HL-60/S4 treated with phorbol 12-myristate 13-acetate at 8.2 ng/mL for 4 days and 3 days (cell line): ENCODE measurements around the gene MNT.

Experiments used
- in situ Hi-C: fragments of 300-500 bp; cut with MboI; formaldehyde crosslinking; loops from 2 replicates; pipeline ENCODE4 v1.15.0; 2022; ENCODE audit warnings: low sequenced_read_pairs

MNT gene

DNA sequence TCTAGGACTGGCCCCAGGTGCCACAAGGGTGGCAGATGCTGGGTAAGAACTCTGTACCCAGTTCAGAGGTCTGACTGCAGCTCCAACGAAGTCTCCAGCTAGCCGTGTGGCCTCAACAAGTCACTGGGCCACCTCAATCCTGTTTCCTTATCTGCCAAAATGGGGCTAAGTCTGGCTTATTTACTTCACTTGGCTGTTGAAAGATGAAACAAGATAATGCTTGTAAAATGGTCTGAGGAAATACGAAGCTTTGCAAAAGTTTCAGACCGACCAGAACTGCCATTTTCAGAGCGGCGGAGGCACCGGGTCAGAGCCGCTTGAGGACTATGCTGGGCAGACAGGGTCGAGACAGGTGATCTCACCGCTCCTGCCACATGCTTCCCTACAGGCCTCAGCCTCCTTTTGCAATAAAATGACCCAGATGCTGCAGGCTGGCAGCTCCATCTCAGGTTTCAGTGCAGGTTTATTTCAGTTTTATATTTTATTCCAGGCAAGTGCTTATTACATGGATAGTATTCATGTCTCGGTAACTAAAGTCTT is 17.2 kb downstream of the MNT start:
- in situ Hi-C loops = no loop called here

DNA sequence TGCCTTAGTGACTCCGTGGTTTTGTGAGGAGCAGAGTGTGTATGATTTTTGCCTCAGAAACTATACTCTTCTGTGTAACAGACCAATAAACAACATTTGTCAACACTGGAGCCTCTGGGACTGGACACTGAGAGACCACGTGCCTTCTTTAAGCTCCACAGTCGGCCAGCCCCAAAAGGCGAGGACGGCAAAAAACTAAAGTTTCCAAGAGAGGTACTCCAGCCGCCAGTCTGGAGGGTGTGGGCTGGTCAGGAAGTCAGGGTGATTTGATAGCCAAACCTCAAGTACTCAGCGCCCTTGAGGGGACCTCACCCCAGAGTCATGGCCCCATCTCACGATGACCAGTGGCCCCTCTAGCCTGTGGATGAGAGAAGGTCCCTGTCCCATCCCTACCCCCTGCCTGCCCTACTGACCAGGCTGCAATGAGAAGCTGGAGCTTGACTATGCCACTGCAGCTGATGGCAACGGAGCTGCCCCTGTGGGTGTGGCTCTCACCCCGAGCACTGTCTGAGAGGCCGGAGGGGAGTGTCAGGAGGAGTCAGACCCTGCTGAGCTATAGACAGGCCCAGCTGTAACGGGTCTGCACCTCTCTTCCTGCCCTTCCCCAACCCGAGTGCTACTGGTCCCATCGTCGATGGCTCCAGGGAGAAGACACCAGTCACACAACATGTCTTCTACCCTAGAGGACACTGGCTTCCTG is 19.8 kb downstream of the MNT start:
- in situ Hi-C loops = no loop called here

DNA sequence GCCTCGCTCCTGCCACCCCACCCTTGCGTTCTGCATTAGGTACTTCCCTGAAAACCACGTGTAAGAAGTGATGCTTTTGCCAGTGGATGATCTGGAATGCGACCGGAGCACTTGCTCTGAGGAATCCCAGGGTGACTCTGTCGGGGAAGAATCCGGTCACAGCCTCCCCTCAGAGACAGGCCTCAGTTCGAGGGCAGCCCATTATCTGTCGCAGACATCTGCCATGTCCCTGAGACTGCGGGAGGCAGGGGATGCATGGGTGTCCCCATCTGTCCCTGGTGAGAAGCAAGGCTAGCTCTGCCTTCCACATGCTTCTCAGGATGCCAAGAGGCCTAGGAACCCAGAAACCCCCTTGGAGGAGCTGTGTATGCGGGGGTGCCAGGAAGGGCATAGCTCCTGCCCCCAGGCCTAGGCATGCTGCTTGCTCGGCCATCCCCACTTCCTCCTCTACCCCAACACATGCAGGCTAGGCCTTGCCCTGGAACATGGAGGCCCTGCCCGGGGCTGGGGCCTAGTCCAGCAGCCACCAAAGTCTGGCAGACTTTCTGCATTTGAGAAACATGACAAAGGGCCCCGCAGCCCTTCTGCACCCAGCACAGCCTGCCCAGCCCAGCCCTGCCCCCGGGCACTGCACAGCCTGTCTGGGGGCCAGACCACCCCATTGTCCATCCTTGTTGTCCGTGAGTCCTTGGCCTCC is 20.5 kb downstream of the MNT start:
- in situ Hi-C loops = no loop called here

DNA sequence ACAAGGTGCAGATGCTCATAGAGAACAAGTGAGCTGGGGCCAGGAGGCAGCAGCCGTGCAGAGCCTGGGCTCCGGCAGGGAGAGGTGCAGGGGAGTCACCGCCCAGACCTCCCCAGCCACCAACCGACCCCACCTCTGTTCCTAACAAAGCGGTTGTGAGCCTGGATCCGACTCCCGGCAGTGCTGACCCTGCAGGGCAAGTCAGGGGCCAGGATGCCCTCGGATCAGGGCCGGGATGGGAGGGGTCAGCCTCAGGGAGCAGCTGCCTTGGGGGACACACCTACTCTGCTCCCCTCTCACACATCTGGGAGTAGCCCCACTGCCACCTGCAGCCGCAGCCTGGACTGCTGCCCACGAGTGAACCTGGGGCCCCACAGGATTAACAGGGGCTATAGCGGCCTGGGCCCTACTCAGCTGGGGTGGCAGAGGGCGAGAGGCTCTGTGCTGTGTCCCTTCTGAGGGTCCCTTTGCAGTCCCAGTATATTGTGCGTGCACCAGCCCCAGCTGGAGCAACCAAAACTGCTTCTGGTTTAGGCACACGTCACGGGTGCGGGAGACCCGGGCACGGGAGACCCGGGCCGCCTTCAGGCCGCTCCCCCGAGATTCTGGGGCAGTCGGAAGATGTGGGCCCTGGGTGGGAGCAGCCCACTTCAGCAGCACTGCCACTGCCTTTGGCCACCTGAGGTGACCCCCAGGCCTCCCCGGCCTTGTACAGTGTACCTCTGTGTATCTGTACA is 21.2 kb downstream of the MNT start:
- in situ Hi-C loops = loop anchor here (10.0 kb wide), 1 partner anchor 45 kb away; no protein-coding TSS in a partner anchor

DNA sequence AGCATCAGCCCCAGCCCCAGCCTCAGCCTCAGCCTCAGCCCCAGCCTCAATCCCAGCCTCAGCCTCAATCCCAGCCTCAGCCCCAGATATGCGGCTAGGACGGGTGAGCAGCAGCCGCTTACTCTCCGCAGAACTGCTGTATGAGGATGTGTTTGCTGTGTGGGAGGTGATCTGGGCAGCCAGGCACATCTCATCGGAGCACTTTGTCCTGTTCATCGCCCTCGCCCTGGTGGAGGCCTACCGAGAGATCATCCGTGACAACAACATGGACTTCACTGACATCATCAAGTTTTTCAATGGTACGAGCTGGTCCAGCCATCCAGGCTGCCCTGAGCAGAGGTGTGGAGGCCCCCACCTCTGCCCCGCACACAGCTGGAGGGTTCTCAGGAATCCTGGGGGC is 22.0 kb downstream of the MNT start:
- in situ Hi-C loops = loop anchor here (10.0 kb wide), 1 partner anchor 46 kb away; no protein-coding TSS in a partner anchor

DNA sequence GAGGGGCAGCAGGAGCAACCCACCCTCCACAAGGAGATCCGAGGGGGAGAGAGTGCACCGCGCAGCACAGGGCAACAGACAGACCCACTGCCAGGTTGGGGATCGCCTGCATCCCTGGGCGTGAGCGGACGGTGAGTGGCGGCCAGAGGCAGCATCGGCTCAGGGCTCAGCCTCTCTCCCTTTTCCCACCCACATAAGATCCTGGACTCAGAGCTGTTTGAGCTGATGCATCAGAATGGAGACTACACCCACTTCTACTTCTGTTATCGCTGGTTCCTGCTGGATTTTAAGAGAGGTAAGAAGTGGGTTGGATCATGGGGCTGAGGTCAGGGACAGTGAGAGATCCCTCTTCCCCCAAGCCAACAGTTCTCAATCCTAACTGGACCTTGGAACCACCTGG is 23.2 kb downstream of the MNT start:
- in situ Hi-C loops = loop anchor here (10.0 kb wide), 1 partner anchor 47 kb away; no protein-coding TSS in a partner anchor

DNA sequence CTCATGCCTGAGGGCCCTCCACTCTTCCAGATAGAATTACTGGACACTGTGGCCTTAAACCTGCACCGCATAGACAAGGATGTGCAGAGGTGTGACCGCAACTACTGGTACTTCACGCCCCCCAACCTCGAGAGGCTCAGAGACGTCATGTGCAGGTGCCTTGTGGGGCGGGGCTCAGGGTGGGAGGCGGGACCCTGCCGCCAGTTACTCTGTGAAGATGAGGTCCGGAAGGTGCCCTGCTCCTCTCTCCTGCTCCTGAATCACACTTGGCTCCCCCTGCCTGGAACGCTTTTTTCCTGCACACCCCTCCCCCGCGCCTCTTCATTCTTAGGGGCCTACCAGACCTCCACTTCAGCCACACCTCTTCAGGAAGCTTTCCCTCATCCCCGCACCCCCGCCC is 24.8 kb downstream of the MNT start:
- in situ Hi-C loops = loop anchor here (10.0 kb wide), 1 partner anchor 49 kb away; no protein-coding TSS in a partner anchor

DNA sequence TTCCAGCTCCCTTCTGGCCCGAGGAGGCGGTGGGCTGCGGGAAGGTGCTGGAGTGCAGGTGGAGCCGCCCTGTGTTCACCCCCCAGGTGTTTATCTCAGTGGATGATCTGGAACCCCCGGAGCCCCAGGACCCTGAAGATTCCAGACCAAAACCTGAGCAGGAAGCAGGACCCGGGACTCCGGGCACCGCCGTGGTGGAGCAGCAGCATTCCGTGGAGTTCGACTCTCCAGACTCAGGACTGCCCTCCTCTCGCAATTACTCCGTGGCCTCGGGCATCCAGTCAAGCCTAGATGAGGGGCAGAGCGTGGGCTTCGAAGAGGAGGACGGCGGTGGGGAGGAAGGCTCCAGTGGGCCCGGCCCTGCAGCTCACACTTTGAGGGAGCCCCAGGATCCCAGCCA is 25.5 kb downstream of the MNT start:
- in situ Hi-C loops = loop anchor here (10.0 kb wide), 1 partner anchor 49 kb away; no protein-coding TSS in a partner anchor

DNA sequence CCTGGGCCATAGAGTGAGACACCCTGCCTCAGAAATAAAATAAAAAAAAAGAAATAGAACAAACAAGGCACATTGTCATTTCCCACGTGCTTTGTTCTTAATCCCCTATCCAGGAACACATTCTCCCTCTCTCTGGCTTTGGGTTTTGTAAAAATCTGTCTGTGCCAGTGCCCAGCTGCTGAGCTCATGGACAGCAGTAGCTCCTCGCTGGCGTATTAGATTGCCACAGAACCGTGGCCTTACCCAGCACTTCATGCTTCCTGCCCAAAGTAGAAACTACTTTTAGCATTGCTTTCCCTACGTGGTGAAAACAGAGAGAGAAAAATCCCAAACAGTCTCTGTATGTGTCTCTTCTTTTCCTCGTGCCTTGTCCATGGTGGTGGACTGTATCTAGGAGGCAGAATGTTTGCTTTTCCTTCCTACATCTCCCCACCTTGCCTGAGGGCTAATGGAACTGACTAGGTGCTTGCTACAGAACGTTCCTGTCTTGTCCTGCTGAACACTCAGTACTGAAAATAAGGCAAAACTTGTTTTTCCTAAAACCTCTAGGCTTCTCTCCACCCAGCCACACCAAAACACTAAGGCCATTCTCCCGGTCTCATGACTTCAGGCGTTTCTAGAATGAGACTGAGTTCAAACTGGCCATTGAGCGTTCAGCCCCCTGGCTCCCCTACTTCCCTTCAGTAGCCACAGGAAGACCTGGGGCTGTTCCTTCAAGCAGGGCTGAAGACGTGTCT is 26.1 kb downstream of the MNT start:
- in situ Hi-C loops = loop anchor here (10.0 kb wide), 1 partner anchor 50 kb away; no protein-coding TSS in a partner anchor

DNA sequence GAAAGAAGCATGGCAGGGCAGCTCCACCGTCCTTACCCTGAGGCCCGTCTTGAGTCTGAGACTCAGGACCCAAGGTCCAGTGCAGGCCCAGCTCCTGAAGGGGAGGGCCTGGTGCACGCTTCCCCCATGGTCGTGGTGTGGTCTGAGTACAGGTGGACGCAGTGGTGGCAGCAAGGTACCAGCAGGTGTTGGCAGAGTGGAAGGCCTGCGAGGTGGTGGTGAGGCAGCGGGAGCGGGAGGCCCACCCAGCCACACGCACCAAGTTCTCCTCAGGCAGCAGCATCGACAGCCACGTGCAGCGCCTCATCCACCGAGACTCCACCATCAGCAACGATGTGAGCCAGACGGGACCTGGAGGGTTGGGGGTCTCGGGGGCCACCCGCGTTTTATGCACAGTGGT is 27.7 kb downstream of the MNT start:
- in situ Hi-C loops = loop anchor here (10.0 kb wide), 1 partner anchor 52 kb away; no protein-coding TSS in a partner anchor

DNA sequence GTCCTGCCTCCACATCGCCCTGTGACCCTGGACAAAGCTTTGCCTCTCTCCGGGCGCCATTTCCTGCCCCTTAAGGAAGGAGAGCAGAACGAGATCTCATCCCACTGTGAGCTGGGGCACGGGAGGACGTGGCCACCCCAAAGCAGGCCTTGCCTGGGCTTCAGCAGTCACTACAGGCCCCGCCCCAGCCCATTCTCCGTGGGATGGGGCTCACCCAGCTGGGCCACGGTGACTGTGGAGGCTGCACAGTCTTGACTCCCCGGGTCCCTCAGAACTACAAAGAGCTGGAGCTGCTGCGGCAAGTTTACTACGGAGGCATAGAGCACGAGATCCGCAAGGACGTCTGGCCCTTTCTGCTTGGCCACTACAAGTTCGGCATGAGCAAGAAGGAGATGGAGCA is 28.2 kb downstream of the MNT start:
- in situ Hi-C loops = loop anchor here (10.0 kb wide), 1 partner anchor 52 kb away; no protein-coding TSS in a partner anchor

DNA sequence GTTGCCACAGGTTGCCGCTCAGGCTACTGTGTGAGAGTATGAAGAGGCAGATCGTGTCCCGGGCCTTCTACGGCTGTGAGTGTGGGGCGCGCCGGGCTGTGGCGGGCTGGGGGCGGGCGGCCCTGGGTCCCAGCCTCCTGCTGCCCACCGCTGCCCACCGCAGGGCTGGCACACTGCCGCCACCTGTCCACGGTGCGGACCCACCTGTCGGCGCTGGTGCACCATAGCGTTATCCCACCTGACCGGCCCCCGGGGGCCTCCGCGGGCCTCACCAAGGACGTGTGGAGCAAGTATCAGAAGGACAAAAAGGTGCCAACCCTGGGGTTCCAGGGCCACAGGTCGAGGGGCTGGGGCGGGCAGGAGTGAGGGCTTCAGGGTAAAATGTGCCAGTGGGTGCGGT is 28.7 kb downstream of the MNT start:
- in situ Hi-C loops = loop anchor here (10.0 kb wide), 1 partner anchor 53 kb away; no protein-coding TSS in a partner anchor

DNA sequence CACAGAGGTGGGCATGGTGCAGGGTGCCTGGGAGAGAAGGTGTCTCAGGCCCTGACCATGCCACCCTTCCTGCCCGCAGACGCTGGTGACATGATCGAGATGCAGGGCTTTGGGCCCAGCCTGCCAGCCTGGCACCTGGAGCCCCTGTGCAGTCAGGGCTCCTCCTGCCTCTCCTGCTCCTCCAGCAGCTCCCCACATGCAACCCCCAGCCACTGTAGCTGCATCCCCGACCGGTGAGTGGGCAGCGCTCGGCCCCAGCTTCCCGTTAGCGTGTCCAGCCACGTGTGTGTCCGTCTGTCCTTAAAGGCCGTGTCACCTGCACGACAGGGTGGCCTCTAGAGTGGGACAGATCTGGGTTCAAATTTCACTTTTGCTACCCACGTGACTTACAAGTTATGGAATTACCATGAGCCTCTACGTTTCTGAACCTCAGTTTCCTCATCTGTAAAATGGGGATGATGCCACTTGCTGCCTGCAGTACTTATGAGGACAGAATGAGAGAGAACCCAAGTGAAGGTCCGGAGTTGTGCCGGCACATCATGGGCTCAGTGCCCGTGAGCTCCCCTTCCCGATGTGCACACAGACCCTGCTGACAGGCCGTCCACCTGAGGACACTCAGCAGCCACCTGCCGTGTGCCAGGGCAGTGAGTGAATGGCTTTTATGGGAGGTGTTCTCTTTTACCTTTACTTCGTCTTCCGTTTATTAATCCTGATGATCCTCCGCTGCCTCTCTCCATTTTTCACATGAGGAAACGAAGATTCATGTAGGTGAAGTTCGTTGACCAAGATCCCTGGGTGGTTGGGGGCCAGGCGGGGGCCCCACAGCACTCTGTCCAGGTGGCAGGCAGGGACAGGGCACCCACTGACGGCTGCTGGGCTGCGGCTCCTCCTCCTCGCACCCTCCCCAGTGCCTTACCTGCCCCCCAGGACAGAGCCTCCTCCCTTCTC is 29.4 kb downstream of the MNT start:
- in situ Hi-C loops = loop anchor here (10.0 kb wide), 1 partner anchor 53 kb away; no protein-coding TSS in a partner anchor

DNA sequence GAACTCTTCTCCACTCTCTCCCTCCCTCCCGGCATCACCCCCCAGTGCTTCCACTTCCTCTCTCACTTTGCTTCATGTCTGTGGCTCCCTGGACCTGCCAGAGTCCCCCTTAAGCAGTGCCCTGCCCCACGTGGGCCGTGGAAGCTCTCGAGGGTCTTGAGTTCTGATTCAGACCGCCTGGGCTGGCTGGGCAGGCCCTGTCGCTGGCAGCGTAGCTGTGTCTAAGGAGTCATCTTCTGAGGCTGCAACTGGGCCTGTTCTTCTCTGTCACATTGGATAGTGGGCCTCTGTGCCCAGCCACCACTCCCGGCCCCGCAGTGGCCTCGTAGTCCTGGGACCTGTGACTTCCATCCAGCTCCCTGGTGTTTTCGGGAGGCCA is 30.7 kb downstream of the MNT start:
- in situ Hi-C loops = loop anchor here (10.0 kb wide), 1 partner anchor 55 kb away; no protein-coding TSS in a partner anchor

DNA sequence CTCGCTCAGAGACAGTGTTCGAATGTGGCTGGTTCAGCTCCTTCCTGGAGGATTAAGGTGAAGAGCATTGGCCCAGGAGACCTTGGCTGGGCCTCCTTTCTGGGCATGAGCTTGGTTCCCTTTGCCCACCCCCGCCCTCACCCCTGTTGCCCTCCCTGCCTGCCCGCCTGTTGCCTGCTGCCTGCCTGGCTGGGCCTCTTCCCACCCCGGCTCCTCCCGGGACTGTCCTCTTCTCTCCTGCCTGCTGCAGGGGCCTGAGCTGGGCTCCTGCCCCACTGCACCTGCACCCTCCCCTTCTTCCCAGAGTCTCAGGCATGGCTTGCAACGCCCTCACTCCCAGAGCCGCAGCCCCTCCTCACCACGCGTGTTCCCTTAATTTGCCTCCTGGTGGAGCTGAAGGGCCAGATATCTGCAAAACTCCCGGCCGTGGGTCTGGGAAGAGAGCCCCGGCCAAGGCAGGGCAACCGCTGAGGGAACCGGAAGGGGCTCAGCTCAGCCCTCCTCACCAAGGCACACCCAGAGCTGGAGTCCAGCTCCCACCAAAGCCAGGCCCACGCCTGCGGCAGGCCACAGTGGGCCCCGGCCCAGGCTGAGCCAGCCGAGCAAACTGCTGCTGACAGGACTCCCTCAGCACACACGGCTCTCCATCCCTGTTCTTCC is 31.2 kb downstream of the MNT start:
- in situ Hi-C loops = loop anchor here (10.0 kb wide), 1 partner anchor 55 kb away; no protein-coding TSS in a partner anchor

DNA sequence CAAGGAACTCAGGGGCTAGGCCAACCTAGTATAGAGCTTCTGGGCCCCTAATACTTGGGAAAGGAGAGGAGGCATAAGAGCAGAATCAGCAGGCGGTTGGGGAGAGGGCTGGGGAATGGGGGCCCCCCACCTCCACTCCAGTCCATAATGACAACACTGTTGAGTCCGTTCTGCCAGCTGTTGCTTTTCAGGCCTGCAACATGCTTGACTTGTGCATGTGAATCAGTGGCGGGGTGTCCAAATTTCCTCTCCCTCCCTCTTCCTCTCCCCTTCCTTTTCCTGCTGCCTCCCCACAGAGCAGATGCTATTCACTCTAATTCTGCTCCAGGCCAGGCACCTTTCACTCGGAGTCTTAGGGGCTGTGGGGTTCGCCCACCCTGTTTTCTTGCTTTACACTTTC is 31.8 kb downstream of the MNT start:
- in situ Hi-C loops = no loop called here

DNA sequence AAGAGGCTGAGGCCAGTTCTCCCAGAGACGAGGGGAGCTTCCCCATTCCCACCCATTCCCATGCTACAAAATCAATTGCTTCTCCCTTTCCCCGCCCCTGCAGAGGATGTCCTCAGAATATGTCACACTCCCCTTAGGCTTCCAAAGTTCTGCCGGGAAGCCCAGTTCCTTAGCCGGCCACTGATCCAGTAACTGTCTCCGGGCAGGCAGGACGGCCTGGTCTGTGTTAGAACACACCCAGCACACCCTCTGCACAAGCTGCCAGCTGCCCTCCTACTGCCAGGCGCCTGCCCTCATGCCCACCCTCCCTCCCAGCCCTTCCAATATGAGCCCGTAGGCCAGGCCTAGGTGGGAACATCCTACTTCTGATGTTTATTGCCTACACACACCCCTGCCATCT is 32.5 kb downstream of the MNT start:
- in situ Hi-C loops = no loop called here

DNA sequence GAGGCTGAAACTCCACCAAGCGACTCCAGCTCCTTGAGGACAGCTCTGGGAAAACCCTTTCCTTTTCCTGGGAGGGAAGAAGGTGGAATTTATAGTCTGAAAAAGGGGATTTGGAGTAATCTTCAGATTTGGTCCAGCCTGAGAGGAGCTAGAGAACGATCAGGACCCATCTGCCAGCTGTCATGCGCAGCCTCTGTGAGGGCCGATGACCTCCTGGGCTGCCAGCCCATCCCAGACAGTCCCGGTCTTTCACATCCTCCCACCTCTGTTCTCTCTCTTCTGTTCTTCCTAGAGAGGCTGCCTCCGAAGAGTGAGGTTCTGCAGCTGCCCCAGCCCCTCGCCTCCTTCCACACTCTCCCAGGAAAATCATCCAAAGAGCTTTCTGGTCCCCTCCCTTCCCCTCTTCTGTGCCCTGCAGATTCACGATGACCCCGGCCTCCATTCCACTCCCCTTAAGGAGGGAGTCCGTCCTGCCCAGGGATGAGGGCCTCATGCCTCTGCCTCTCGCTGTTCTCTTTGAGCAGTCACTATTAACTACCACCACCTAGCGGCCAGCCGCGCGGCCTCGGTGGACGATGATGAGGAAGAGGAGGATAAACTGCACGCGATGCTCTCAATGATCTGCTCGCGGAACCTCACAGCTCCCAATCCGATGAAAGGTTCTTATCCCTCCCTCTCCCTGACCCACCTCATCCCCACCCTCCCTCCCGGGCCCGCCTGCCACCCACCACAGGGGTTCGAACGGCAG is 33.9 kb downstream of the MNT start:
- in situ Hi-C loops = no loop called here
